Vagina (tissue), 2 donors: ENCODE results near the gene POU2F1. TPM values are rescaled to one million over a fixed set of nuclear protein-coding genes. Genes with fewer than 3 reads are reported as not detected.

ENCODE experiments used
- DNase-seq, 2 donors: peaks; one replicate each; pipeline ENCODE4 v3.0.0-alpha.2; 2017; ENCODE audit errors: extremely low spot score in 2 of 2
- H3K27ac ChIP-seq: fragments of 200-600 bp; sonication (generic); one replicate; pipeline ENCODE4 v1.5.1; 2019
- H3K27me3 ChIP-seq: fragments of 200-600 bp; sonication (generic); one replicate; pipeline ENCODE4 v1.5.1; 2019
- H3K36me3 ChIP-seq, 2 donors: fragments of 200-600 bp; sonication (generic); one replicate each; pipeline ENCODE4 v1.5.1; 2017 to 2019
- H3K4me1 ChIP-seq: fragments of 200-600 bp; sonication (generic); one replicate; pipeline ENCODE4 v1.5.1; 2019
- H3K4me3 ChIP-seq, 2 donors: fragments of 200-600 bp; sonication (generic); 1 replicate in 1 of 2; 2 replicates in 1 of 2; pipeline ENCODE4 v1.5.1; 2016 to 2019
- H3K9me3 ChIP-seq: fragments of 200-600 bp; sonication (generic); one replicate; pipeline ENCODE4 v1.5.1; 2019
- CTCF ChIP-seq, 3 experiments: fragments of 450-650 bp in 2 of 3; fragments of 200-600 bp in 1 of 3; sonication (generic) in 1 of 3; IDR thresholded peaks; one replicate each; pipeline ENCODE4 v1.5.1; 2017 to 2019; ENCODE audit warnings: antibody characterized with exemption in 3 of 3, mild to moderate bottlenecking in 2 of 3, moderate library complexity in 2 of 3
- POLR2A ChIP-seq, 2 donors: fragments of 450-650 bp; IDR thresholded peaks; one replicate each; pipeline ENCODE4 v1.6.1; 2017; ENCODE audit warnings: antibody characterized with exemption in 2 of 2, mild to moderate bottlenecking in 2 of 2, moderate library complexity in 2 of 2
- POLR2AphosphoS5 ChIP-seq, 2 donors: sonication (generic); formaldehyde crosslinking; IDR thresholded peaks; one replicate each; pipeline ENCODE4 v1.9.0; 2017; ENCODE audit warnings: antibody characterized with exemption in 2 of 2, mild to moderate bottlenecking in 2 of 2, low read depth in 1 of 2; ENCODE audit not compliant: insufficient read depth in 1 of 2
- intact Hi-C: fragments of 100-400 bp; cut with DNase I; formaldehyde crosslinking; loops from one replicate; pipeline ENCODE4 v1.15.1; 2023
- total RNA-seq: library from RNA; depleted of rRNA; stranded (reverse); fragments of >200 nt; gene quantifications from one replicate; pipeline ENCODE4 v1.2.3, GENCODE V29; 2016

Gene POU2F1
- total RNA-seq, 1 donor from 2014 or later: 10.8 TPM

GRCh38 chr1:167186771-167187170 is 33.9 kb upstream of the POU2F1 start:
- Histone ChIP-seq H3K36me3 (no peaks in the 10 kb centered on the region), H3K4me3 (no peak overlapping the region), H3K27me3 (no peaks in the 10 kb centered on the region), H3K4me1 (no peaks in the 10 kb centered on the region), H3K27ac (no peak overlapping the region), H3K9me3 (no peaks in the 10 kb centered on the region)
- intact Hi-C loops: no loop called here
- DNase-seq: no peak
- TF ChIP-seq POLR2A (IDR thresholded peaks at IDR 0.05) (no peak), CTCF (IDR thresholded peaks at IDR 0.05) (no peak), POLR2AphosphoS5 (IDR thresholded peaks at IDR 0.05; ENCODE audit: insufficient read depth in 1 of 2, low read depth in 1 of 2) (no peak)

GRCh38 chr1:167190747-167191237 is 29.9 kb upstream of the POU2F1 start:
- Histone ChIP-seq H3K27me3 (no peaks in the 10 kb centered on the region), H3K4me1 (no peaks in the 10 kb centered on the region), H3K4me3 (no peak overlapping the region), H3K36me3 (no peaks in the 10 kb centered on the region), H3K9me3 (no peaks in the 10 kb centered on the region), H3K27ac (no peak overlapping the region)
- intact Hi-C loops: no loop called here
- TF ChIP-seq POLR2AphosphoS5 (IDR thresholded peaks at IDR 0.05; ENCODE audit: insufficient read depth in 1 of 2, low read depth in 1 of 2): no peak
- TF ChIP-seq POLR2A (IDR thresholded peaks at IDR 0.05): no peak
- no peak for TF ChIP-seq CTCF (IDR thresholded peaks at IDR 0.05)
- DNase-seq: no peak

GRCh38 chr1:167191958-167192357 is 28.7 kb upstream of the POU2F1 start:
- no peak overlapping the region for H3K4me3 ChIP-seq
- H3K27me3 ChIP-seq: no peaks in the 10 kb centered on the region
- no peak overlapping the region for H3K27ac ChIP-seq
- H3K9me3 ChIP-seq: no peaks in the 10 kb centered on the region
- H3K4me1 ChIP-seq: no peaks in the 10 kb centered on the region
- intact Hi-C loops: no loop called here
- no peak for DNase-seq
- TF ChIP-seq POLR2AphosphoS5 (IDR thresholded peaks at IDR 0.05; ENCODE audit: insufficient read depth in 1 of 2, low read depth in 1 of 2): no peak
- H3K36me3 ChIP-seq: no peaks in the 10 kb centered on the region

GRCh38 chr1:167194182-167194581 is 26.5 kb upstream of the POU2F1 start:
- intact Hi-C loops: no loop called here
- Histone ChIP-seq H3K27me3 (no peaks in the 10 kb centered on the region), H3K4me1 (no peaks in the 10 kb centered on the region), H3K4me3 (no peak overlapping the region), H3K27ac (no peak overlapping the region), H3K36me3 (no peaks in the 10 kb centered on the region), H3K9me3 (no peaks in the 10 kb centered on the region)
- DNase-seq: no peak
- TF ChIP-seq POLR2AphosphoS5 (IDR thresholded peaks at IDR 0.05; ENCODE audit: insufficient read depth in 1 of 2, low read depth in 1 of 2) (no peak), POLR2A (IDR thresholded peaks at IDR 0.05) (no peak), CTCF (IDR thresholded peaks at IDR 0.05) (no peak)

- Histone ChIP-seq H3K36me3 (no peaks in the 10 kb centered on the region), H3K27ac (no peak overlapping the region), H3K4me1 (no peaks in the 10 kb centered on the region), H3K4me3 (no peak overlapping the region), H3K9me3 (no peaks in the 10 kb centered on the region), H3K27me3 (no peaks in the 10 kb centered on the region)
- intact Hi-C loops: no loop called here
- DNase-seq: no peak
- TF ChIP-seq POLR2AphosphoS5 (IDR thresholded peaks at IDR 0.05; ENCODE audit: insufficient read depth in 1 of 2, low read depth in 1 of 2): no peak
- no peak for TF ChIP-seq POLR2A (IDR thresholded peaks at IDR 0.05)
- TF ChIP-seq CTCF (IDR thresholded peaks at IDR 0.05): no peak
Observed at GRCh38 chr1:167196166-167196565, 24.5 kb upstream of the POU2F1 start.
